HepG2 (cell line): Measurements from ENCODE around the gene GRK4. TPM values are rescaled to one million over a fixed set of nuclear protein-coding genes. Genes with fewer than 3 reads are reported as not detected.
A peak's percentile ranks its signal among the peaks of the same experiment; 100 is the strongest.

Experiments used
- ATAC-seq: fragments of 200-7000 bp; cut with Tn5 transposase; 3 replicates; pipeline ENCODE4 v1.9.1; 2020; ENCODE audit warnings: mild to moderate bottlenecking, moderate library complexity
- BruUV-seq: library from RNA; stranded (reverse); fragments of 400-500 nt; replicated peaks from 2 replicates; lab custom pipeline; 2021; lab: Mats Ljungman, UMichigan
- CTCF ChIA-PET: fragments of 300-600 bp; formaldehyde crosslinking; extraction: SDS; loops from one replicate; lab custom pipeline; 2021; ENCODE audit warnings: low total read pairs, inconsistent platforms, low intra/inter-chr PET ratio; lab: Yijun Ruan, JAX
- POLR2A ChIA-PET: fragments of 350-600 bp; sonication (Branson Sonifier 250); formaldehyde crosslinking; loops from one replicate; lab custom pipeline; 2020; ENCODE audit warnings: antibody characterized with exemption, inconsistent platforms; lab: Yijun Ruan, JAX
- DNase-seq: peaks from one replicate; pipeline ENCODE4 v3.0.0-alpha.2; 2015; ENCODE audit warnings: low spot score
- FAIRE-seq: peaks from 3 replicates; lab custom pipeline; 2011; peaks lifted over from hg19 to GRCh38; lab: Jason Lieb, UNC
- H2AFZ ChIP-seq: one replicate; pipeline ENCODE4 v1.6.1; 2011; ENCODE audit warnings: low read length, inconsistent platforms
- H3K27ac ChIP-seq: fragments of 300-600 bp; 3 replicates; pipeline ENCODE4 v1.8.0; 2011; ENCODE audit warnings: mixed run types, mild to moderate bottlenecking, mixed read lengths, low read length, inconsistent platforms; ENCODE audit not compliant: insufficient read depth; ENCODE audit errors: extremely low read length
- H3K27me3 ChIP-seq, 2 experiments: fragments of 200-600 bp in 1 of 2; 2 replicates in 1 of 2; 3 replicates in 1 of 2; pipeline versions ENCODE4 v1.6.0 to v1.8.0; 2011; ENCODE audit warnings: low read length in 2 of 2, mild to moderate bottlenecking in 2 of 2, moderate library complexity in 2 of 2, inconsistent platforms in 1 of 2; ENCODE audit not compliant: insufficient read depth in 2 of 2, control insufficient read depth in 1 of 2
- H3K36me3 ChIP-seq, 2 experiments: fragments of 200-600 bp in 1 of 2; replicated peaks in 1 of 2; 2 replicates in 1 of 2; 3 replicates in 1 of 2; pipeline versions ENCODE4 v1.5.1 to v1.8.0; 2011; ENCODE audit warnings: low read length in 2 of 2, inconsistent platforms in 1 of 2; ENCODE audit not compliant: insufficient read depth in 2 of 2, control insufficient read depth in 1 of 2
- H3K4me1 ChIP-seq: 2 replicates; pipeline ENCODE4 v1.5.1; 2012; ENCODE audit warnings: low read length, inconsistent platforms; ENCODE audit not compliant: insufficient read depth
- H3K4me2 ChIP-seq: 2 replicates; pipeline ENCODE4 v1.6.0; 2011; ENCODE audit warnings: low read depth, low read length, inconsistent platforms
- H3K4me3 ChIP-seq, 3 experiments: fragments of 200-600 bp in 1 of 3; sonication (generic), shearing (Covaris generic) in 1 of 3; replicated peaks in 1 of 3; 2 replicates each; pipeline ENCODE4 v1.5.1; 2011 to 2016; ENCODE audit warnings: low read length in 3 of 3, inconsistent platforms in 2 of 3, low read depth in 2 of 3, mild to moderate bottlenecking in 2 of 3, control low read depth in 1 of 3, mixed read lengths in 1 of 3; ENCODE audit not compliant: insufficient read depth in 1 of 3
- H3K79me2 ChIP-seq: one replicate; pipeline ENCODE4 v1.6.1; 2011; ENCODE audit warnings: low read length, inconsistent platforms; ENCODE audit not compliant: insufficient read depth
- H3K9ac ChIP-seq: 2 replicates; pipeline ENCODE4 v1.6.0; 2011; ENCODE audit warnings: mild to moderate bottlenecking, low read depth, low read length, inconsistent platforms; ENCODE audit not compliant: insufficient read depth
- H3K9me3 ChIP-seq: 2 replicates; pipeline ENCODE4 v1.5.1; 2012; ENCODE audit warnings: mild to moderate bottlenecking, low read length
- H4K20me1 ChIP-seq: 2 replicates; pipeline ENCODE4 v1.6.0; 2011; ENCODE audit warnings: inconsistent platforms, mild to moderate bottlenecking, low read length, moderate library complexity; ENCODE audit not compliant: insufficient read depth
- AFF4 ChIP-seq: sonication (generic); formaldehyde crosslinking; IDR thresholded peaks from 2 replicates; pipeline ENCODE4 v1.4.0; 2020; ENCODE audit warnings: missing genetic modification reagents
- DBP ChIP-seq: sonication (generic); formaldehyde crosslinking; IDR thresholded peaks from 2 replicates; pipeline ENCODE4 v1.4.0; 2020; ENCODE audit warnings: missing genetic modification reagents; ENCODE audit errors: not compliant biosample characterization
- FLYWCH1 ChIP-seq: sonication (generic); formaldehyde crosslinking; IDR thresholded peaks from 2 replicates; pipeline ENCODE4 v1.8.1; 2023; ENCODE audit warnings: mild to moderate bottlenecking, missing genetic modification reagents
- KMT2B ChIP-seq: IDR thresholded peaks from 2 replicates; pipeline ENCODE4 v1.6.1; 2016; ENCODE audit warnings: missing genetic modification reagents, missing compliant biosample characterization
- SIX1 ChIP-seq: sonication (generic); formaldehyde crosslinking; IDR thresholded peaks from 2 replicates; pipeline ENCODE4 v1.4.0; 2020; ENCODE audit warnings: missing genetic modification reagents, borderline replicate concordance
- SKI ChIP-seq: fragments of 450-650 bp; IDR thresholded peaks from one replicate; pipeline ENCODE4 v1.6.1; 2018; ENCODE audit warnings: mild to moderate bottlenecking; ENCODE audit not compliant: partially characterized antibody
- SPEN ChIP-seq: sonication (generic); formaldehyde crosslinking; IDR thresholded peaks from 2 replicates; pipeline ENCODE4 v1.5.1; 2020; ENCODE audit warnings: low read depth, mild to moderate bottlenecking, missing genetic modification reagents
- ZNF431 ChIP-seq: sonication (generic); formaldehyde crosslinking; IDR thresholded peaks from 2 replicates; pipeline ENCODE4 v1.9.0; 2022; ENCODE audit warnings: missing genetic modification reagents, low read depth, mild to moderate bottlenecking, borderline replicate concordance
- ZNF501 ChIP-seq: sonication (generic); formaldehyde crosslinking; IDR thresholded peaks from 2 replicates; pipeline ENCODE4 v1.5.1; 2020; ENCODE audit warnings: mild to moderate bottlenecking, moderate library complexity, missing genetic modification reagents
- ZNF619 ChIP-seq: sonication (generic); formaldehyde crosslinking; IDR thresholded peaks from 2 replicates; pipeline ENCODE4 v1.4.0; 2020; ENCODE audit warnings: mild to moderate bottlenecking, missing genetic modification reagents
- WGBS: methylation state at CpG from one replicate; pipeline ENCODE4 v1.1.6; 2017; ENCODE audit warnings: low lambda C conversion rate; 5-methylcytosine and 5-hydroxymethylcytosine counted together
- in situ Hi-C: cut with HindIII; loops from 2 replicates; pipeline ENCODE4 v1.10.0; 2017; ENCODE audit warnings: low pct_unique_long_range_greater_than_20kb; ENCODE audit not compliant: extremely low pct_ligation_motif_present
- intact Hi-C: fragments of 100-400 bp; cut with micrococcal nuclease; formaldehyde crosslinking; loops from one replicate; pipeline ENCODE4 v1.10.0; 2022; ENCODE audit not compliant: unreplicated experiment
- polyA plus RNA-seq, 8 experiments: library from polyadenylated mRNA; depleted of rRNA in 3 of 8; stranded (reverse) in 7 of 8; unstranded in 1 of 8; fragments of >200 nt; fragmentation: Illumina TruSeq in 4 of 8; extraction: Trizol in 4 of 8; gene quantifications; 2 replicates each; pipeline versions ENCODE4 v1.2.1 to v1.2.3, GENCODE V29; 2011 to 2016; ENCODE audit warnings: low read depth in 4 of 8, missing spikeins in 1 of 8, mixed read lengths in 1 of 8; ENCODE audit not compliant: insufficient read depth in 1 of 8
- total RNA-seq, 5 experiments: library from RNA; depleted of rRNA; stranded (reverse); fragments of >200 nt; fragmentation: Illumina TruSeq; extraction: Trizol; gene quantifications; 2 replicates each; pipeline ENCODE4 v1.2.3, GENCODE V29; 2016; ENCODE audit warnings: low read depth in 1 of 5

GRK4 gene
- total and polyA plus RNA-seq, 2 of the 13 experiments (the other 11 are each of a cell fraction or from before 2014, with no cell fraction given): 1.8 to 2.0 TPM

GRCh38 chr4:3040452-3041191 lies 77.3 kb downstream of the GRK4 start:
- CTCF ChIA-PET: no interaction called here
- in situ Hi-C loops: no loop called here
- DNase-seq: no peak
- TF ChIP-seq ZNF501 (CRISPR knock-in tag): no peak
- TF ChIP-seq ZNF619 (CRISPR knock-in tag): no peak
- no peak for TF ChIP-seq AFF4 (CRISPR knock-in tag)
- TF ChIP-seq KMT2B (CRISPR knock-in tag): no peak
- TF ChIP-seq SPEN (CRISPR knock-in tag): no peak
- no peak for TF ChIP-seq ZNF431 (CRISPR knock-in tag)
- TF ChIP-seq DBP (CRISPR knock-in tag): no peak
- no peak for TF ChIP-seq FLYWCH1 (CRISPR knock-in tag)
- no peak for TF ChIP-seq SIX1 (CRISPR knock-in tag)
- no peak for TF ChIP-seq SKI
- TF ChIP-seq, all 625 proteins: peak for 0
- H3K4me1 ChIP-seq: peaks cover 64% of the 10 kb centered on the region
- no peaks in the 10 kb centered on the region for H4K20me1 ChIP-seq
- POLR2A ChIA-PET: no interaction called here
- H3K27me3 ChIP-seq: peaks cover 3 to 22% of the 10 kb centered on the region in 2 experiments; a peak in 3 of 5 replicates
- intact Hi-C loops: no loop called here
- WGBS: 75% methylated on average over 23 of the region's 28 CpGs
- H3K9ac ChIP-seq: no peak overlapping the region
- no peaks in the 10 kb centered on the region for H3K9me3 ChIP-seq
- H3K4me2 ChIP-seq: peak overlapping the region; percentile 84; the same call in 1 of the 2 replicates
- H3K27ac ChIP-seq: no peak overlapping the region
- ATAC-seq: no peak
- no peaks in the 10 kb centered on the region for H3K79me2 ChIP-seq
- no TSS peak for BruUV-seq
- no peaks in the 10 kb centered on the region for H3K36me3 ChIP-seq
- peak overlapping the region in 1 of 3 experiments; percentile 70; a peak in 1 of 6 replicates for H3K4me3 ChIP-seq
- no peak for FAIRE-seq
- H2AFZ ChIP-seq: no peak overlapping the region
